Spinal cord (tissue), 10 donors: ENCODE data around the gene WDR4. TPM values are rescaled to one million over a fixed set of nuclear protein-coding genes. Genes with fewer than 3 reads are reported as not detected.
A peak's percentile ranks its signal among the peaks of the same experiment; 100 is the strongest.
"Not testable (repeated sequence)": the region's sequence is repeated elsewhere in the genome, so short reads cannot be mapped to it uniquely, and the experiment has no call there.

Source experiments
- DNase-seq, 6 donors: peaks; one replicate each; pipeline versions ENCODE4 v3.0.0 to v3.0.0-alpha.2; 2013 to 2015; ENCODE audit warnings: low spot score in 6 of 6, low read depth in 4 of 6
- H3K27ac ChIP-seq: one replicate; pipeline ENCODE4 v1.5.1; 2013; ENCODE audit warnings: low read depth, low read length, control low read depth
- H3K27me3 ChIP-seq: one replicate; pipeline ENCODE4 v1.6.1; 2013; ENCODE audit warnings: low read length; ENCODE audit not compliant: control insufficient read depth, insufficient read depth
- H3K36me3 ChIP-seq: one replicate; pipeline ENCODE4 v1.6.1; 2013; ENCODE audit warnings: low read length; ENCODE audit not compliant: control insufficient read depth, insufficient read depth
- H3K4me1 ChIP-seq: one replicate; pipeline ENCODE4 v1.6.1; 2013; ENCODE audit warnings: low read length; ENCODE audit not compliant: control insufficient read depth, insufficient read depth
- H3K4me3 ChIP-seq: one replicate; pipeline ENCODE4 v1.5.1; 2013; ENCODE audit warnings: low read depth, low read length, control low read depth
- H3K9me3 ChIP-seq: one replicate; pipeline ENCODE4 v1.6.1; 2013; ENCODE audit warnings: low read length; ENCODE audit not compliant: control insufficient read depth, insufficient read depth
- WGBS: methylation state at CpG from one replicate; pipeline ENCODE4 v1.1.5; 2013; ENCODE audit warnings: missing lambda C conversion rate; ENCODE audit not compliant: insufficient coverage; 5-methylcytosine and 5-hydroxymethylcytosine counted together
- long read RNA-seq, 4 donors: transcript quantifications; one replicate each; lab custom pipeline, GENCODE V29; 2026
- polyA plus RNA-seq, 2 donors: library from polyadenylated mRNA; unstranded; fragments of 120-200 nt; gene quantifications; one replicate each; pipeline ENCODE4 v1.2.1, GENCODE V29; 2013; ENCODE audit not compliant: insufficient read length in 2 of 2
- total RNA-seq, 2 donors: library from RNA; depleted of rRNA in 1 of 2; stranded (reverse); fragments of 120-200 nt in 1 of 2; fragments of >200 nt in 1 of 2; gene quantifications; one replicate each; pipeline versions ENCODE4 v1.2.3 to v1.2.4, GENCODE V29; 2013 to 2014
- donor health status: healthy.

The WDR4 gene, protein sequence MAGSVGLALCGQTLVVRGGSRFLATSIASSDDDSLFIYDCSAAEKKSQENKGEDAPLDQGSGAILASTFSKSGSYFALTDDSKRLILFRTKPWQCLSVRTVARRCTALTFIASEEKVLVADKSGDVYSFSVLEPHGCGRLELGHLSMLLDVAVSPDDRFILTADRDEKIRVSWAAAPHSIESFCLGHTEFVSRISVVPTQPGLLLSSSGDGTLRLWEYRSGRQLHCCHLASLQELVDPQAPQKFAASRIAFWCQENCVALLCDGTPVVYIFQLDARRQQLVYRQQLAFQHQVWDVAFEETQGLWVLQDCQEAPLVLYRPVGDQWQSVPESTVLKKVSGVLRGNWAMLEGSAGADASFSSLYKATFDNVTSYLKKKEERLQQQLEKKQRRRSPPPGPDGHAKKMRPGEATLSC
- total RNA-seq (1 to 10 TPM; 7.7 to 9.0 TPM), polyA plus RNA-seq (10 to 100 TPM; 10.9 to 16.3 TPM)
- long read RNA-seq, donor 1, partial matches to known transcripts, result 0 of 4 reads
- long read RNA-seq, donor 1, other reads (novel, unspliced or antisense), result 0 of 4 reads
- long read RNA-seq, donor 2, result 0 reads
- long read RNA-seq, donor 3, result 0 reads
- long read RNA-seq, donor 4, partial matches to known transcripts, result 0 of 1 reads
- long read RNA-seq, donor 4, other reads (novel, unspliced or antisense), result 0 of 1 reads

- DNase-seq, result peak; percentile 96 to 99 (median 98)
- no peaks in the 10 kb centered on the region for H3K9me3 ChIP-seq
- H3K27ac ChIP-seq, result peak within 1 kb of the TSS; percentile 81
- WGBS, result 0% methylated on average over 80 of the region's 80 CpGs
- peaks cover 9% of the 10 kb centered on the region for H3K4me1 ChIP-seq
- peak within 1 kb of the TSS; percentile 93 for H3K4me3 ChIP-seq
- H3K36me3 ChIP-seq, result peaks cover 16% of the 10 kb centered on the region
- H3K27me3 ChIP-seq, result no peaks in the 10 kb centered on the region
These were observed at the start of gene WDR4 for GRCh38 chr21:42878993-42879787. Gene WDR4, minus strand, starts transcription at chr21:42879539. Its CDS starts 44 bp downstream, at chr21:42879495.

DNA sequence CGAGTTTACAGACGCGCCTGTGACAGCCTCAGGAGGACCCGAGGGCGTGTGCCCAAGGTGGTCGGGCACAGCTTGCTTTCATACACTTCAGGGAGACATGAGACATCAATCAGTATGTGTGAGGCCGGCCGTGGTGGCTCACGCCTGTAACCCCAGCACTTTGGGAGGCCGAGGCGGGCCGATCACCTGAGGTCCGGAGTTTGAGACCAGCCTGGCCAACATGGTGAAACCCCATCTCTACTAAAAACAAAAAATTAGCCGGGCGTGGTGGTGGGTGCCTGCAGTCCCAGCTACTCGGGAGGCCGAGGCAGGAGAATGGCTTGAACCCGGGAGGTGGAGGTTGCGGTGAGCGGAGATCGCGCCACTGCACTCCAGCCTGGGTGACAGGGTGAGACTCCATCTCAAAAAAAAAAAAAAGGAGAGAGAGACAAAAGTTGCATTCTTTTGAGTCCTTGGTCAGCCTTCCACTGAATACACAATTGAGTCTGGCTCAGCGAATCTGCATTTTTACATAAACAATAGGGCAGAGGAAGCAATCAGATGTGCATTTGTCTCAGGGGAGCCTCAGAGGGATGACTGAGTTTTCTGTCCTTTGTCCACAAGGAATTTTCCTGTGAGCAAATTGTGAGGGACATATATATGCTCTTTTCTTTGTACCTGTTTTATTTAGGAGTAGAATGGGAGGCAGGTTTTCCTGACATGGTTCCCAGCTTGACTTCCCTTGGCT lies 48.3 kb upstream of the WDR4 start:
- not testable (repeated sequence) for DNase-seq, H3K36me3 ChIP-seq, H3K4me1 ChIP-seq, H3K27me3 ChIP-seq, H3K9me3 ChIP-seq, H3K27ac ChIP-seq, H3K4me3 ChIP-seq
- WGBS, result 97% methylated on average over 18 of the region's 23 CpGs

- H3K27ac ChIP-seq, result no peak within 1 kb of the TSS
These were observed 46.0 kb upstream of the WDR4 start, which contains the start of gene ERVH48-1 for GRCh38 chr21:42925114-42925926. Gene ERVH48-1, minus strand, starts transcription at chr21:42925630. Its CDS starts 6,624 bp downstream, at chr21:42919006.

GRCh38 chr21:42924433-42924751 lies 45.1 kb upstream of the WDR4 start:
- Histone ChIP-seq H3K36me3 (no peaks in the 10 kb centered on the region), H3K27ac (no peak overlapping the region), H3K27me3 (no peaks in the 10 kb centered on the region), H3K4me1 (peaks cover 7% of the 10 kb centered on the region), H3K4me3 (no peak overlapping the region), H3K9me3 (no peaks in the 10 kb centered on the region)
- 93% methylated on average over 6 of the region's 6 CpGs for WGBS
- DNase-seq, result no peak

More at GRCh38 chr21:42925114-42925926, 46.0 kb upstream of the WDR4 start, which contains the start of gene ERVH48-1:
- no peaks in the 10 kb centered on the region for H3K27me3 ChIP-seq
- no peak within 1 kb of the TSS for H3K4me3 ChIP-seq
- DNase-seq, result no peak
- H3K9me3 ChIP-seq, result no peaks in the 10 kb centered on the region
- H3K36me3 ChIP-seq, result no peaks in the 10 kb centered on the region
- 95% methylated on average over 27 of the region's 29 CpGs for WGBS
- peaks cover 7% of the 10 kb centered on the region for H3K4me1 ChIP-seq

- peak overlapping the region; percentile 12 for H3K4me3 ChIP-seq
- peak; percentile 43 to 90 (median 55) for DNase-seq
- H3K27me3 ChIP-seq, result no peaks in the 10 kb centered on the region
- no peaks in the 10 kb centered on the region for H3K36me3 ChIP-seq
- H3K27ac ChIP-seq, result no peak overlapping the region
- peaks cover 7% of the 10 kb centered on the region for H3K4me1 ChIP-seq
- WGBS, result 22% methylated on average over 18 of the region's 18 CpGs
- H3K9me3 ChIP-seq, result no peaks in the 10 kb centered on the region
These were observed 44.5 kb upstream of the WDR4 start for GRCh38 chr21:42923553-42924432.

- no peaks in the 10 kb centered on the region for H3K9me3 ChIP-seq
- no peaks in the 10 kb centered on the region for H3K36me3 ChIP-seq
- H3K4me3 ChIP-seq, result no peak overlapping the region
- DNase-seq, result no peak
- no peaks in the 10 kb centered on the region for H3K27me3 ChIP-seq
- H3K27ac ChIP-seq, result no peak overlapping the region
- whole genome bisulfite sequencing, result 97% methylated on average over 15 of the region's 18 CpGs
- H3K4me1 ChIP-seq, result peaks cover 7% of the 10 kb centered on the region
These were observed 43.6 kb upstream of the WDR4 start for GRCh38 chr21:42922918-42923317.

- Histone ChIP-seq H3K4me1 (peaks cover 7% of the 10 kb centered on the region), H3K36me3 (no peaks in the 10 kb centered on the region), H3K27me3 (no peaks in the 10 kb centered on the region), H3K9me3 (no peaks in the 10 kb centered on the region), H3K27ac (no peak overlapping the region), H3K4me3 (no peak overlapping the region)
- no peak for DNase-seq
- WGBS, result 94% methylated on average over 4 of the region's 4 CpGs
These were observed 42.6 kb upstream of the WDR4 start for GRCh38 chr21:42921927-42922326.

- no peaks in the 10 kb centered on the region for H3K9me3 ChIP-seq
- no peak for DNase-seq
- H3K27ac ChIP-seq, result no peak overlapping the region
- H3K27me3 ChIP-seq, result no peaks in the 10 kb centered on the region
- H3K4me3 ChIP-seq, result no peak overlapping the region
- H3K4me1 ChIP-seq, result no peaks in the 10 kb centered on the region
- H3K36me3 ChIP-seq, result peaks cover 9% of the 10 kb centered on the region
- WGBS, result no CpG with 5 or more reads among the region's 6 CpGs
These were observed 39.0 kb upstream of the WDR4 start for GRCh38 chr21:42918291-42918690.
